Measurements from ENCODE around the gene APPBP2.

DNA sequence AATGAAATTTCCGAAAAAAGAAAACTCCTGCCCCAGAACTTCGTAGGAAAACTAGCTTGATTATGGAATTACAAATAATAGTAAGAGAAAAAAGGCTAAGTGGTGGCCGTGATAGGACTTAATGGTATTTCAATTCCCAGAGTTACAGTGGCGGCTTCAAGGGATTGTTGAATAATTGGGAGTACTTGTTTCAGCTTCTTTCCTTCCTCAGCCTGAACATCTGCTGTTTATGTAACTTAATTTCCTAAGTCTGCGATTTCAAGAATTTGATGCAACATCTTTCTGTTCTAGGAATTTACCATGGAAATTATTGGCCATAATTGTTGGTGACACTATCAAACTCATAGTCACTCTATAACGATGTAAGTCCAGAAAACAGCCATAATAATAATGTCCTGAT lies 684 bp upstream of the APPBP2 start:
- TF ChIP-seq, protein P1, sequence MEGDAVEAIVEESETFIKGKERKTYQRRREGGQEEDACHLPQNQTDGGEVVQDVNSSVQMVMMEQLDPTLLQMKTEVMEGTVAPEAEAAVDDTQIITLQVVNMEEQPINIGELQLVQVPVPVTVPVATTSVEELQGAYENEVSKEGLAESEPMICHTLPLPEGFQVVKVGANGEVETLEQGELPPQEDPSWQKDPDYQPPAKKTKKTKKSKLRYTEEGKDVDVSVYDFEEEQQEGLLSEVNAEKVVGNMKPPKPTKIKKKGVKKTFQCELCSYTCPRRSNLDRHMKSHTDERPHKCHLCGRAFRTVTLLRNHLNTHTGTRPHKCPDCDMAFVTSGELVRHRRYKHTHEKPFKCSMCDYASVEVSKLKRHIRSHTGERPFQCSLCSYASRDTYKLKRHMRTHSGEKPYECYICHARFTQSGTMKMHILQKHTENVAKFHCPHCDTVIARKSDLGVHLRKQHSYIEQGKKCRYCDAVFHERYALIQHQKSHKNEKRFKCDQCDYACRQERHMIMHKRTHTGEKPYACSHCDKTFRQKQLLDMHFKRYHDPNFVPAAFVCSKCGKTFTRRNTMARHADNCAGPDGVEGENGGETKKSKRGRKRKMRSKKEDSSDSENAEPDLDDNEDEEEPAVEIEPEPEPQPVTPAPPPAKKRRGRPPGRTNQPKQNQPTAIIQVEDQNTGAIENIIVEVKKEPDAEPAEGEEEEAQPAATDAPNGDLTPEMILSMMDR (conservative IDR thresholded peaks at IDR 0.05; ENCODE audit: low read depth, low read length), result no peak
- no peak for TF ChIP-seq EZH2 (IDR thresholded peaks at IDR 0.05; ENCODE audit: borderline replicate concordance, low read depth, low read length, poor library complexity, severe bottlenecking)
